GM19455 (cell line): Measurements from ENCODE around the gene MAP3K15.
"Not testable (repeated sequence)": the region's sequence is repeated elsewhere in the genome, so short reads cannot be mapped to it uniquely, and the experiment has no call there.

Source experiments
- ATAC-seq: cut with Tn5 transposase; IDR thresholded peaks from one replicate; pipeline ENCODE4 v1.9.1; 2021; ENCODE audit not compliant: unreplicated experiment

MAP3K15 gene

GRCh38 chrX:19540076-19540475 lies 24.8 kb upstream of the MAP3K15 start:
- no peak for ATAC-seq

DNA sequence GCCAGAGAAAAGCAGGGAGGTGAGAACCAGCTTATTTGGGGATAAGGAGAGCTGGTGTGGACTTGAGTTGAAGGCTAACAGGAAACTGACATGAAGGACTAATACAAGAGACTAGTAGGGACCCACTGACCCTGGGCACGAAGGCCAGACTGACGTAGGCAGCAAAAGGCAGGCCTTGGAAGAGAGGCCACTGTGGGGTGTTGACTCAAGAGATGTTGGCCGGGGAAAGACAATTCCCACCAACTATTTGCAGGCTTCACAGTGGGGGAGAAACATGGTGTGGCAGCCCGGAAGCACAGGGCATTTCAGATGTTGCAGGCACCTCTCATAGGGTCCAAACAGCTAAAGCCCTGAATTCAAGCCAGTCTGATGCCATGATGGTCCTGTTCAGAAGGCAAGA lies 24.4 kb upstream of the MAP3K15 start:
- ATAC-seq = no peak

- no peak for ATAC-seq
Measured at GRCh38 chrX:19535476-19535875, 20.2 kb upstream of the MAP3K15 start.

DNA sequence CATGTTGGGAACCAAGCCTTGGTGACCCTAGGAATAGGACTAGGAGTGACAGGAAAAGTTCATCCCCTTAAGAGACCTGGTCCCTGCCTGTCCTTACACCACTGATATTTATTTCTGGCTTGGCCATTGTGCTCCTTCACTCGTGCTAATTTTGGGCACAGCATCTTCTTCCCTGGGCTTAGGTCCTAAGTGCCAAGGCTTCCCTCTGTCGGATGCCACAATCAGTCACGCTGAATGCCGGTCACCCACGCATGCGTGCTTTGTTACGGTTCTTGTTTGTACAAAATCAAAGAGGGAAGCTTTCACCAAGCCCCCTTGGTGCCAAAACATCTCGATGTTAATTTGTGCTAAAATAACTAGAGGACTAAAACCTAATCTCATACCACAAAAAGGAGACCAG lies 17.4 kb upstream of the MAP3K15 start:
- no peak for ATAC-seq

GRCh38 chrX:19517965-19518364 lies 2.7 kb upstream of the MAP3K15 start:
- no peak for ATAC-seq

- no peak for ATAC-seq
Measured at GRCh38 chrX:19515615-19516105, 352 bp upstream of the MAP3K15 start.

DNA sequence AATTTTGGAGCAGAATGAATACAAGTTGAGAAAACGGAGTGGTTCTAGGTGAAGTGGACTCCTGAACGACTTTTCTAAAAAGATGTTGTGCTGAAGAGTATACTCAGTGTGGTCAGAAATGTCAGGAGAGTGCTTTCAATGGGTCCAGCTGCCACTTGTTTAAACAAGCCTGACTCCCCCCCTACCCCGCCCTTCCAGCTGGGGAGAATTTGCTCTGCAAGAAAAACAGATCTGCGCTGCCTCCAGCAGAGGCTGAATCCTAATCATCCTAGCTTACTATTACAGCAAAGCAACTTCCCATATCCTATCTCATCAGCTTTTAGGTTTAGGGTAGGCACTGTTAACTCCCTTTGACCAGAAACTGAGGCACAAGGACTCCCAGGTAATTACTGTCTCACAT lies 1.9 kb downstream of the MAP3K15 start:
- ATAC-seq = no peak

DNA sequence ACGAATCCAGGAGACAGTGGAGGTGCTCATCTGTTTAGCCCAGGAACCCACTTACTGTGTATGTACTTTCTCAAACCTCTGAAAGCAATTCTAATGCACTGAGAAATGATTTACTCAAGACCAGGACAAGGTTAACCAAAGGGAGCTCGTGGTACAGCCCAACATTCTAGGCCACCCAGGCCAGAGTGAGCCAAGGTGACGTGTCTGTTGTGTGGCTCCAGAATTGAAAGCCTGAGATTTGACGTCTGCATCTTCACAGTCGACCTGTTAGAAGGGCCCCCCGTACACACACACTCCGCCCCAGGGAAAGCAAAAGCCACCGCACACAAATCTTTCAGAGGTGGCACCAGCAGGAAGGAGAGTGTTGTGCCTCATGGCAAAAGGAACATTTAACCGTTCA lies 2.3 kb downstream of the MAP3K15 start:
- ATAC-seq = no peak

GRCh38 chrX:19512359-19512758 lies 2.9 kb downstream of the MAP3K15 start:
- no peak for ATAC-seq

GRCh38 chrX:19511796-19512195 lies 3.5 kb downstream of the MAP3K15 start:
- not testable (repeated sequence) for ATAC-seq

GRCh38 chrX:19496711-19497110 lies 18.6 kb downstream of the MAP3K15 start:
- no peak for ATAC-seq

GRCh38 chrX:19487520-19488200 lies 27.6 kb downstream of the MAP3K15 start:
- ATAC-seq = no peak

DNA sequence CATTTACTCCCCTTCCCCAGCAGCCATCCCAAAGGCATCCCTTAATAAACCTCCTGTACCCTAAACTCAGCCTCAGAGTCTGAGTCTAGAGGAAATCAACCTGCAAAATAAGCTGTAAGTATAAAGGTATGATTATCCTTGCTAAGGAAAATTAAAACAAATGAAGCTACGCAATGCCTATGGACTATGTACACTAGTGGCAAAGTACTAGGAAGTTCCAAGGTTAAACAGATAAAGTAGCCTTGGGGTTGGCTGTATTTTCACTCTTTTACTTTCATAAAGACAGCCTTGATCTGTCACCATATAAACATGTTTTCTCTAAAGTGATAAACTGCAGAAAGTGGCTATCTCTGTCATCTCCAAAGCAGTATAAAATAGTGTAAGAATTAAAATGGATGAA lies 35.9 kb downstream of the MAP3K15 start:
- no peak for ATAC-seq

- not testable (repeated sequence) for ATAC-seq
Measured at GRCh38 chrX:19468383-19468782, 46.9 kb downstream of the MAP3K15 start.

DNA sequence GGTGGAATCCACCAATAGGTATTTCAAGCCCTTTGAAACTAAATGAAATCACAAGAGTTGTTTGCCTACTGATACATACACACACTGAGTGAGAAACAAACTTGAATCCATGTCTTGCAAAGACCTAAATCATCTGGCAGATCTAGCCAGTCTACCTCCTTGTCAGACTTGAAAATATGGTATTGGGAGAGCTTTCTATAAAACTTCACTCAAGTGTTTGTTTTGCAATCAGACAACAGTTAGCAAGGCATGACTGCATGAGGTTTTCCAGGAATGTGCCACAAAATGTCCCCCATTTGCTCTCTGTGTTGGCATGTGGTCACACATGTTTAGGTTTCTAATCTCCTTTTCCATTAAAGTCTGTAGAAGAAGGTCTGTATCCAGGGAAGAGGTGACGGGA lies 52.4 kb downstream of the MAP3K15 start:
- no peak for ATAC-seq

- no peak for ATAC-seq
Measured at GRCh38 chrX:19462231-19462630, 53.1 kb downstream of the MAP3K15 start.

DNA sequence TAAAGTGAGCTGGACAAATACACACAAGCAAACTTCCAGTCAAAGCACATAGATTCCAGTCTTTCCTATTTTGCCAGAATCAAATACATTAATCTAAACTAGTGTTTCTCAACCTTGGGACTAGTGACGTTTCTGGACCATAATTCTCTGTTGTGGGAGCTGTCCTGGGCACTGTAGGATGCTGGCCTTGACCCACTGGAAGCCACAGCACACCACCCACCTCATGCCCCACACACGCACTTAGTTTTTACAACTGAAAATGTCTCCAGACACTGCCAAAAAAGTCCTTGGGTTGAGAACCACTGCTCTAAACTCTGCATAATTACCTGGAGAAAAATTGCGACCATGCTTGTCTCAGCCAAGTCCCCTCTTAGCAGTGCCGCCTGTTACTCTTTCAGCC lies 57.6 kb downstream of the MAP3K15 start:
- no peak for ATAC-seq

- no peak for ATAC-seq
Measured at GRCh38 chrX:19448077-19448476, 67.2 kb downstream of the MAP3K15 start.

- ATAC-seq = no peak
Measured at GRCh38 chrX:19446397-19446796, 68.9 kb downstream of the MAP3K15 start.

- ATAC-seq = not testable (repeated sequence)
Measured at GRCh38 chrX:19445772-19446171, 69.5 kb downstream of the MAP3K15 start.

GRCh38 chrX:19443869-19444526 lies 71.3 kb downstream of the MAP3K15 start:
- no peak for ATAC-seq

- ATAC-seq = no peak
Measured at GRCh38 chrX:19440713-19441112, 74.6 kb downstream of the MAP3K15 start.

GRCh38 chrX:19422661-19423060 lies 92.6 kb downstream of the MAP3K15 start:
- not testable (repeated sequence) for ATAC-seq
